HG03565 (cell line): ENCODE measurements around the gene ADH1C.
"Not testable (repeated sequence)": the region's sequence is repeated elsewhere in the genome, so short reads cannot be mapped to it uniquely, and the experiment has no call there.

Source experiments
- ATAC-seq: cut with Tn5 transposase; IDR thresholded peaks from one replicate; pipeline ENCODE4 v1.9.1; 2021; ENCODE audit warnings: mild to moderate bottlenecking, moderate library complexity; ENCODE audit not compliant: unreplicated experiment

ADH1C gene

GRCh38 chr4:99359480-99360204, 7.1 kb upstream of the ADH1C start:
- no peak for ATAC-seq

GRCh38 chr4:99357948-99358347, 5.4 kb upstream of the ADH1C start:
- ATAC-seq: no peak

- ATAC-seq: peak; percentile 46
These were observed 4.4 kb upstream of the ADH1C start for GRCh38 chr4:99356992-99357391.

- ATAC-seq: not testable (repeated sequence)
These were observed 3.6 kb upstream of the ADH1C start for GRCh38 chr4:99356149-99356548.

- ATAC-seq: no peak
These were observed 1.1 kb downstream of the ADH1C start for GRCh38 chr4:99351487-99351886.

GRCh38 chr4:99349338-99349737, 3.2 kb downstream of the ADH1C start:
- no peak for ATAC-seq

DNA sequence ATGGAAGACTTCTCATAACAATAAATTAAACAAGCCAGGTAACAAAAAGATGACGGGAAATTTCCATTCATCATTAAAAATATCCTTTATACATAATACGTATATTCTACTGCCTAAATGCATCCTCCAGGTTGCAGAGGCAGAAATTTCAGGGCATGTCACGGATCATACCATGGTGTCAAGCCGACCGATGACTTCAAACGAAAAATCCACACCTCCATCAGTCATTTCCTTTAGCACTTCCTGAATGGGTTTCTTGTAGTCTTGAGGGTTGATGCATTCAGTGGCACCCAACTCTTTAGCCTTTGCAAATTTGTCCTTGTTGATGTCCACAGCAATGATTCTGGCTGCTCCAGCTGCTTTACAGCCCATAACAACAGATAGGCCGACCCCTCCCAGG, 9.9 kb downstream of the ADH1C start:
- ATAC-seq: not testable (repeated sequence)

DNA sequence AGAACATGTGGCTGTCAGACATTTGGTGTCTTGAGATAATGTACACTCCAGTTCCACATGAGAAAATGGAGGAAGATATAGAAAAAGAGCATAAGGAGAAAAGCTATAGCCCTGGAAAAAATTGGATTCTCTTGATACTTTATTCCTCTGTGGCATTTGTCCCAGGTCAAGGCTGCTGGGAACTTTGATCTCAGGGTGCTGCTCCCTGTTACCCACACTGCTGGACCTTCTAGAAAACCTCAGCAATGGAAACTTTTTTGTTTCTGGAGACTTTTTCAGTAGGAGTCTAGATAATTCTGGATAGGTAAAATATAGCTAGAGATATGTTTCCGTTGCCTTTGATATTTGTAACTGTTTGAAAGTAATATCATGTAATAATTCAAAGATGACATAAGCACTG, 11.1 kb downstream of the ADH1C start:
- ATAC-seq: no peak

DNA sequence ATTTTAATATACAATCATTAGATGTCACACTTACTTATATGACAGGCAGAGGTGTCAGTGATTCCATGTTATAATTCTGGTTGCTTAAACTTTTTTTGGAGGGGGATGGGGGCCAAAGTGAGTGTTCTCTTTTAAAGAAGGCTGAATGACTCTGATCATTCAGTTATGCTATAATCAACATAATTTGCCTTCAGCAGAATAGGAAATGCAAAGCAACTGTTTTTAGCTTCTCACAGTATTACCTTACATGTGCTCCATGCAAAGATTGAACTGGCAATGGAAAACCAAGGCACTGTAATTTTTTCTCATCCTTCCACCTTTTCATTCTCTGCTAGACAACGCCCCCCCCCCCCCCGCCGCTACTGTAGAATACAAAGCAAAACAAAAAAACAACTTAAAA, 13.4 kb downstream of the ADH1C start:
- no peak for ATAC-seq

GRCh38 chr4:99336553-99336952, 16.0 kb downstream of the ADH1C start:
- no peak for ATAC-seq

GRCh38 chr4:99334880-99335279, 17.7 kb downstream of the ADH1C start:
- ATAC-seq: no peak

DNA sequence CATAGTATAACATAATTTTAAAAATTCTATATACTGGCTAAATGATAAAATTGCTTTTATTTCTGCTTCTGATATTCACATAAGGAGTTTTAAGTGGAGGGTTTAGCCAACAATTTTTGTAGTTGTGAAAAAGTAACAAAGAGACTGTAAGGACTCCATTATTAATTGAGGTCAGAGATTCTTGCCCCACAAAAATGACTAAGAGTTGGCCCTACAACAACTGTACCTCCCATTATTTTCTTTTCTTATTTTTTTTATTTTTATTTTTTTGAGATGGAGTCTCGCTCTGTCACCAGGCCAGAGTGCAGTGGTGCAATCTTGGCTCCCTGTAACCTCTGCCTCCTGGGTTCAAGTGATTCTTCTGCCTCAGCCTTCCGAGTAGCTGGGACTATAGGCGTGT, 21.9 kb downstream of the ADH1C start:
- no peak for ATAC-seq

DNA sequence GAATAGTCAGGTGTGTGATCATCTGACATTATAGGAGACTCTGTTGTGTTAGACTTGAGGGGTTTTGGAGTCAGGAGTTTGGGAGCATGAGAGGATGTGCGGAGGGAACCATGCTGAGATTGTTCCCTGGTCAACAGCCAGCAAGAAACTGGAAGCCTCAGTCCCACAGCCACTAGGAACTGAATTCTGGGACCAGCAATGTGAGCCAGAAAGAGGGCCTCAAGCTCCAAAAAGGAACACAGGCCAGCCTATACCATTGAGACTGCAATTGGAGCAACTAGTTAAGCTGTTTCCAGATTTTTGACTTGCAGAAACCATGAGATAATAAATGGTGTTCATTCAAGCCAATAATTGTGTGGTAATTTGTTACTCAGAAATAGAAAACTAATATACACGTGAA, 22.7 kb downstream of the ADH1C start:
- ATAC-seq: no peak

DNA sequence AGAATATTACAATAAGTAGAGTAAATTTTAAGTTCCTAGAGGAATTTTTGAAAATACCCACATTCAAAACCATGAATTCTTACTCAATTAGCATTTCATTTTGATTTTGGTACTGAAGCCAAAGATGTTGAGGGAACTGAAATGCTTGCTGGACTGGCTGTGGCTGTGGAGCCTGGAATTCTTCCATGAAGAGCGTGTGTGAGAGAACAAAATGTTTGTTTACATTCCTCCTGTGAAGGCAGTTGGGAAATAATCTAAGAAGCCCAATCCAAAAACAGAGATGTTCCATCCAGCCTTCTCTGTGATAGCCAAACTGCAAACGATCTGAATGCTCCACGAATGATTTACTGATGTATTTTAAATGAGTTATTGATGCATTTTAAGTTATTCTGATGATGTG, 27.6 kb downstream of the ADH1C start:
- ATAC-seq: no peak

- ATAC-seq: no peak
These were observed 28.2 kb downstream of the ADH1C start for GRCh38 chr4:99324361-99324760.

DNA sequence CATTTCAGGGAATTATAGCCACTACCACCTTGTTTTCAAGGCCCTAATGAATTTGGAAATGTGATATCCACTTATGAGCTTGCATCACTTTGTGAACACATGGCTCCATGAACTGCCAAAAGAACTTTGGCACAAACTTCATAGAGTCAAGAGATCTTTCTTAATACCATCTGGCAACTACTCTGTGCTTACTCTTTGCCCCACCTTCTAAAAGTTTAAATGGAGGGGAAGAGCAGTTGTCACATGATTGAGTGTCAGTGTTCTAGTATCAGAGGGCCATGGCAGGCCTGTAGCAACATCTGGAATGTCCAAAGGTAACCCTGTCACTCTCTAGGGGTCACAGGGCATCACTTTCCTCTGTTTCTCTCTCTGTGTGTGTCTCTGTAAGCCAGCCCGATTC, 28.8 kb downstream of the ADH1C start:
- ATAC-seq: no peak

GRCh38 chr4:99321241-99322191, 31.0 kb downstream of the ADH1C start, which contains the start of gene ADH1B:
TSS of gene ADH1B (minus strand) at chr4:99321401. CDS start at chr4:99321331, 70 bp downstream.
- no peak for ATAC-seq

DNA sequence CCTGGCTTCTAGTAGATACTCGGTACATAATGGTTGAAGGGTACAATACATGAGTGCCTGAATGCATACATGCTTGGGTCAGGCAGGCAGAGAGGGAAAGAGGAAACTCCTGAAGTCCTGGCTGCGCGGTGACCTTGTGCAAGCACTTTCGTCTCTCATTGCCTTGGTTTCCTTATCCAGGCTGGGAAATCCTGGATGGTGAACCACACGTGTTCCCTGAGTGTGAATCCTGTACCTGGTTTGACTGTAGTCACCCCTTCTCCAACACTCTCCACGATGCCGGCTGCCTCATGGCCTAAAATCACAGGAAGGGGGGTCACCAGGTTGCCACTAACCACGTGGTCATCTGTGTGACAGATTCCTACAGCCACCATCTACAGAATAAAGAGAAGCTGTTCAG, 34.7 kb downstream of the ADH1C start:
- ATAC-seq: not testable (repeated sequence)

- ATAC-seq: no peak
These were observed 35.2 kb downstream of the ADH1C start for GRCh38 chr4:99317354-99317753.

DNA sequence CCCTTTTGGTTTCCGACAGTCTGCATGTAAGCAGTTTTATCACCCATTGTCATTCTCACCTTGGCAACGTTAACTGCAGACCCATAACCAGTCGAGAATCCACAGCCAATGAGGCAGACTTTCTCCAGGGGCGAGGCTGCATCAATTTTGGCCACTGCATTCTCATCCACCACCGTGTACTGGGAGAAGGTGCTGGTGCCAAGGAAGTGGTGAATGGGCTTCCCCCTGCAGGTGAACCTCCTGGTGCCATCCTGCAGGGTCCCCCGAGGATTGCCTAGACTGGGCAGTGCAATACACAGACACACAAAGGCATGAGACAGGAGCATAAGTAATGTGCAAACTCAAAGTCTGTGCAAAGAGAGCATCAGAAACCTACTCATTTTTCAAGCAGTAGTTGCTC, 36.7 kb downstream of the ADH1C start:
- ATAC-seq: no peak

DNA sequence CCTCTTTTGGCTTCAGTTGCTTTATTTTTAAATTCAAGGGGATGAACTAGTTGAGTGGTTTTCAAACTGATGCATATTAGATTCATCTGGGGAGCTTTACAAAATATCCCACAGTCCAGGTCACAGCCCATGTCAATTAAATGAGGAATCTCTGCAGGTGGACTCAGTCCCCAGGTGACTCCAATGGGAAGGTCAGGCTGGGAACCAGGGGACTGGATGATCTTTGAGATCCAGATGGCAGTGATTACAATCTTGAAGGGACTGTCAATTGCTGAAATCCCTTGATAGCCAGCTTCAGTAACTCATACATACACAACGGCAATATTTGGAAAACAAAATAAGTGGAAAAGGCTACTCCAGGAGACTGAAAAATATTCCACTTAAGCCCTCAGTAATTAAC, 38.3 kb downstream of the ADH1C start:
- ATAC-seq: no peak

GRCh38 chr4:99310389-99310788, 42.2 kb downstream of the ADH1C start:
- ATAC-seq: no peak
